Right atrium auricular region (tissue), 2 donors: Measurements from ENCODE around the gene PDCD2L. TPM values are rescaled to one million over a fixed set of nuclear protein-coding genes. Genes with fewer than 3 reads are reported as not detected.

Source experiments
- DNase-seq: peaks from one replicate; pipeline ENCODE4 v3.0.0-alpha.2; 2019; ENCODE audit warnings: low spot score
- H3K27ac ChIP-seq, 2 donors: fragments of 200-600 bp; sonication (generic); 1 replicate in 1 of 2; 2 replicates in 1 of 2; pipeline ENCODE4 v1.5.1; 2016 to 2019
- H3K27me3 ChIP-seq, 2 donors: fragments of 200-600 bp; sonication (generic); one replicate each; pipeline versions ENCODE4 v1.5.1 to v1.6.0; 2017 to 2019
- H3K36me3 ChIP-seq: fragments of 200-600 bp; sonication (generic); one replicate; pipeline ENCODE4 v1.5.1; 2016
- H3K4me1 ChIP-seq, 2 donors: fragments of 200-600 bp; sonication (generic); one replicate each; pipeline versions ENCODE4 v1.5.1 to v1.6.0; 2017 to 2019
- H3K4me3 ChIP-seq, 2 donors: fragments of 200-600 bp; sonication (generic); 1 replicate in 1 of 2; 2 replicates in 1 of 2; pipeline ENCODE4 v1.5.1; 2017 to 2019; ENCODE audit warnings: mild to moderate bottlenecking in 1 of 2, moderate library complexity in 1 of 2
- H3K9me3 ChIP-seq, 2 donors: fragments of 200-600 bp; sonication (generic); one replicate each; pipeline ENCODE4 v1.5.1; 2019
- CTCF ChIP-seq, 2 donors: fragments of 200-600 bp; sonication (generic); IDR thresholded peaks; one replicate each; pipeline ENCODE4 v1.5.1; 2019; ENCODE audit warnings: antibody characterized with exemption in 2 of 2
- total RNA-seq, 2 donors: library from RNA; depleted of rRNA; stranded (reverse); fragments of >200 nt; gene quantifications; one replicate each; pipeline ENCODE4 v1.1.0, GENCODE V29; 2016

The PDCD2L gene
- total RNA-seq, 2 donors from 2014 or later, result 9.5 to 14.0 TPM

GRCh38 chr19:34471906-34472700 lies 67.9 kb downstream of the PDCD2L start:
- DNase-seq, result peak; percentile 30
- TF ChIP-seq CTCF (IDR thresholded peaks at IDR 0.05), result no peak
- peaks cover 48% of the 10 kb centered on the region for H3K36me3 ChIP-seq
- no peak overlapping the region for H3K27ac ChIP-seq
- H3K4me1 ChIP-seq, result peaks cover 0 to 7% of the 10 kb centered on the region in 2 donors
- H3K27me3 ChIP-seq, result no peaks in the 10 kb centered on the region
- no peak overlapping the region for H3K4me3 ChIP-seq
- no peaks in the 10 kb centered on the region for H3K9me3 ChIP-seq

- peak overlapping the region in 1 of 2 donors; percentile 16 for H3K27ac ChIP-seq
- peaks cover 27% of the 10 kb centered on the region for H3K36me3 ChIP-seq
- no peaks in the 10 kb centered on the region for H3K9me3 ChIP-seq
- no peak for TF ChIP-seq CTCF (IDR thresholded peaks at IDR 0.05)
- H3K27me3 ChIP-seq, result no peaks in the 10 kb centered on the region
- peak; percentile 48 for DNase-seq
- peaks cover 0 to 7% of the 10 kb centered on the region in 2 donors for H3K4me1 ChIP-seq
- H3K4me3 ChIP-seq, result no peak overlapping the region
Measured at GRCh38 chr19:34474233-34474989, 70.2 kb downstream of the PDCD2L start.

- Histone ChIP-seq H3K4me3 (no peak overlapping the region), H3K36me3 (peaks cover 18% of the 10 kb centered on the region), H3K27me3 (no peaks in the 10 kb centered on the region), H3K27ac (peak overlapping the region in 1 of 2 donors; percentile 45), H3K4me1 (peaks cover 0 to 7% of the 10 kb centered on the region in 2 donors), H3K9me3 (no peaks in the 10 kb centered on the region)
- peak; percentile 58 for DNase-seq
- TF ChIP-seq CTCF (IDR thresholded peaks at IDR 0.05), result no peak
Measured at GRCh38 chr19:34475026-34475974, 71.1 kb downstream of the PDCD2L start.

Other genes with a start within 250 kb of the PDCD2L start
- gene LSM14A, start 231.9 kb upstream of the PDCD2L start, total RNA-seq, result 10 to 100 TPM; 60.3 to 80.2 TPM
- 10 to 100 TPM; 25.5 to 28.0 TPM for gene GARRE1, start 149.8 kb upstream of the PDCD2L start, total RNA-seq
- gene GPI, start 39.2 kb upstream of the PDCD2L start, total RNA-seq, result 100 to 1,000 TPM; 340 to 413 TPM
- 10 to 100 TPM; 42.1 to 52.3 TPM for gene UBA2, start 24.0 kb downstream of the PDCD2L start, total RNA-seq
- 10 to 100 TPM in 1 of 2 donors, 1 to 10 TPM in 1; 8.3 to 32.3 TPM for gene WTIP, start 77.4 kb downstream of the PDCD2L start, total RNA-seq